Measurements from ENCODE around the gene TBC1D10A. TPM values are rescaled to one million over a fixed set of nuclear protein-coding genes. Genes with fewer than 3 reads are reported as not detected.

The TBC1D10A gene
- total RNA-seq, 2 experiments from 2014 or later, result 38.9 to 41.8 TPM

DNA sequence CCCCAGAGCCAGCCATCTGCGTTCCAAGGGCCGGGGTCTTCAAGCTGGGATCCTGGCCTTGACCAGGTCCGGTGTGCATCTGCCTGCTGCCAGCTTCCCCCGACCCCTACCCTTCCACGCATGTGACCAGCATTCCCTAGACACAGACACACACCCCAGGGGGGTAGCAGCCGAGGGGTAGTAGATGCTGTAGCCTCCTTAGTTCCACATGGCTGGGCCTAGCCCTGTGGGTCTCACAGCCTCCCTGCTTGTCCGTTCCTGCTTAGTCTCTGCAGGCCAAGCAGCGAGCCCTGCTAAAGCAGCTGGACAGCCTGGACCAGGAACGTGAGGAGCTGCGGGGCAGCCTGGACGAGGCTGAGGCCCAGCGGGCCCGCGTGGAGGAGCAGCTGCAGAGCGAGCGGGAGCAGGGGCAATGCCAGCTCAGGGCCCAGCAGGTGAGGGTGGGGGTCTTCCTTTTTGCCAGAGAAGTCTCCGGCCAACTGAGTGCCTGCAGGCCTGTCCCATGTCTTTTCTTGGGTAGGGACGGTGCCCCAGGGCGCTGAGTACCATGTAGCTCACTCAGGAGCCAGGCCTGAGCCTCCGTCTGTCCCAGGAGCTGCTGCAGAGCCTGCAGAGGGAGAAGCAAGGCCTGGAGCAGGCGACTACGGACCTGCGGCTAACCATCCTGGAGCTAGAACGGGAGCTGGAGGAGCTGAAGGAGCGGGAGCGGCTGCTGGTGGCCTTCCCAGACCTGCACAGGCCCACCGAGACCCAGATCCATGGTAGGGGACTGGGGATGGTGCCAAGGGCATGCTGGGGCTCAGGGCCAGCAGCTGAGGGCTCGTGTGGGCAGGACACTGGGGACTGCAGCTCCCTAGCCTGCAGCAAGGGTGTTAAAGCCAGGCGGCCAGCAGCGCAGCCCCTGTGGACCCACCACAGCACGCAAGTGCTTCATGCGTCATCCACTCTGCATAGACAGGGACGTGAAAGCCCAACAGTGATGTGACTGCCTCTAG lies 46.9 kb upstream of the TBC1D10A start:
- CTCF ChIA-PET, result no interaction called here

DNA sequence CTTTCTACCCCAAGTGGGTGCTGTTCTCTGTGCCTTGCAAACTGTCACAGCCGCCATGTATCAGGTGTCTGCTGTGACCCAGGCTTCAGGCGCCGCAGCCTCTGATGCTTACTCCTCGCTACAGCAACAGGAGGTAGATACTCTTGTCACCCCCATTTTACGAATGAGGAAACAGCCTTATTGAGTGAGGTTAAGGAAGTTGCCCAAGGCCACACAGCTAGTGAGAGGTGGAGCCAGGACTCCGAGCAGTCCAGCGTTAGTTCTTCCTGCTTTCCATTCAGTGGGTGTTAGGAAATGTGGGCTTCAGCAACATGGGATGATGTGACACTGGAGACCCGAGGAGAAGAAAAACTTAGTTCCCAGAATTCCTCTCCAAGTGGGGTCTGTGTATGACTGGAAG lies 46.2 kb upstream of the TBC1D10A start:
- no peak for ATAC-seq (ENCODE audit: poor library complexity)
- intact Hi-C loops (cut with DNase I, micrococcal nuclease), result no loop called here

More for the DNA sequence above, 46.9 kb upstream of the TBC1D10A start:
- POLR2A ChIA-PET, result no interaction called here
- Mint-ChIP-seq H3K9me3 (no peaks in the 10 kb centered on the region), H3K27ac (no peak overlapping the region), H3K4me3 (no peak overlapping the region), H3K27me3 (no peaks in the 10 kb centered on the region), H3K4me1 (ENCODE audit: low read depth) (no peaks in the 10 kb centered on the region), H3K36me3 (ENCODE audit: low read depth) (no peaks in the 10 kb centered on the region)
- Histone ChIP-seq H3K4me1 (ENCODE audit: insufficient read depth, low read length) (no peaks in the 10 kb centered on the region), H3K4me3 (ENCODE audit: low read length) (no peak overlapping the region), H3K27ac (ENCODE audit: low read depth in 1 of 2, low read length in 2 of 2) (no peak overlapping the region), H3K27me3 (ENCODE audit: control insufficient read depth in 1 of 2, insufficient read depth in 2 of 2, low read length in 2 of 2) (no peaks in the 10 kb centered on the region), H3K9me3 (ENCODE audit: control insufficient read depth in 1 of 2, insufficient read depth in 1 of 2, low read length in 2 of 2) (no peaks in the 10 kb centered on the region), H3K36me3 (ENCODE audit: insufficient read depth, low read length) (no peaks in the 10 kb centered on the region)
- intact Hi-C loops (cut with DNase I, micrococcal nuclease), result no loop called here
- ATAC-seq (ENCODE audit: poor library complexity) (no peak), DNase-seq (no peak)
- TF ChIP-seq, protein P1, sequence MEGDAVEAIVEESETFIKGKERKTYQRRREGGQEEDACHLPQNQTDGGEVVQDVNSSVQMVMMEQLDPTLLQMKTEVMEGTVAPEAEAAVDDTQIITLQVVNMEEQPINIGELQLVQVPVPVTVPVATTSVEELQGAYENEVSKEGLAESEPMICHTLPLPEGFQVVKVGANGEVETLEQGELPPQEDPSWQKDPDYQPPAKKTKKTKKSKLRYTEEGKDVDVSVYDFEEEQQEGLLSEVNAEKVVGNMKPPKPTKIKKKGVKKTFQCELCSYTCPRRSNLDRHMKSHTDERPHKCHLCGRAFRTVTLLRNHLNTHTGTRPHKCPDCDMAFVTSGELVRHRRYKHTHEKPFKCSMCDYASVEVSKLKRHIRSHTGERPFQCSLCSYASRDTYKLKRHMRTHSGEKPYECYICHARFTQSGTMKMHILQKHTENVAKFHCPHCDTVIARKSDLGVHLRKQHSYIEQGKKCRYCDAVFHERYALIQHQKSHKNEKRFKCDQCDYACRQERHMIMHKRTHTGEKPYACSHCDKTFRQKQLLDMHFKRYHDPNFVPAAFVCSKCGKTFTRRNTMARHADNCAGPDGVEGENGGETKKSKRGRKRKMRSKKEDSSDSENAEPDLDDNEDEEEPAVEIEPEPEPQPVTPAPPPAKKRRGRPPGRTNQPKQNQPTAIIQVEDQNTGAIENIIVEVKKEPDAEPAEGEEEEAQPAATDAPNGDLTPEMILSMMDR (IDR thresholded peaks at IDR 0.05), result no peak

DNA sequence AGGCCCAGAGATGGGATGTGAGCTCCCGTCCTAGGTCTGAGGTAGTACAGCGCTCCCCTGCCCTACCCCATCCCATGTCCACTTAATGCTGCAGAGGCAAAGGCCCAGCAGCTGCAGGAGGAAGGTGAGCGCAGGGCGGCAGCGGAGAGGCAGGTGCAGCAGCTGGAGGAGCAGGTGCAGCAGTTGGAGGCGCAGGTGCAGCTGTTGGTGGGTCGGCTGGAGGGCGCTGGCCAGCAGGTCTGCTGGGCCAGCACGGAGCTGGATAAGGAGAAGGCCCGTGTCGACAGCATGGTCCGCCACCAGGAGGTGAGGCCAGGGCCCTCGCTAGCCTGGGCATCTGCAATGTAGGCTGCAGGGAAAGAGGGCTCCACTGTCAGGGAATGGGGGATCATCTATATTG lies 45.2 kb upstream of the TBC1D10A start:
- ATAC-seq (ENCODE audit: poor library complexity) (no peak), DNase-seq (no peak)
- no peaks in the 10 kb centered on the region for H3K36me3 Mint-ChIP-seq (ENCODE audit: low read depth)
- H3K36me3 ChIP-seq (ENCODE audit: insufficient read depth, low read length), result no peaks in the 10 kb centered on the region
- H3K4me1 Mint-ChIP-seq (ENCODE audit: low read depth), result no peaks in the 10 kb centered on the region
- H3K4me3 Mint-ChIP-seq, result no peak overlapping the region
- H3K27ac ChIP-seq (ENCODE audit: low read depth in 1 of 2, low read length in 2 of 2), result no peak overlapping the region
- no peaks in the 10 kb centered on the region for H3K9me3 Mint-ChIP-seq
- no peaks in the 10 kb centered on the region for H3K4me1 ChIP-seq (ENCODE audit: insufficient read depth, low read length)
- H3K9me3 ChIP-seq (ENCODE audit: control insufficient read depth in 1 of 2, insufficient read depth in 1 of 2, low read length in 2 of 2), result no peaks in the 10 kb centered on the region
- ChIA-PET POLR2A (no interaction called here), CTCF (no interaction called here)
- TF ChIP-seq, protein P1 (IDR thresholded peaks at IDR 0.05), result no peak
- no peaks in the 10 kb centered on the region for H3K27me3 ChIP-seq (ENCODE audit: control insufficient read depth in 1 of 2, insufficient read depth in 2 of 2, low read length in 2 of 2)
- intact Hi-C loops (cut with DNase I, micrococcal nuclease), result no loop called here
- no peak overlapping the region for H3K27ac Mint-ChIP-seq
- no peak overlapping the region for H3K4me3 ChIP-seq (ENCODE audit: low read length)
- no peaks in the 10 kb centered on the region for H3K27me3 Mint-ChIP-seq

More for the DNA sequence above, 46.2 kb upstream of the TBC1D10A start:
- Mint-ChIP-seq H3K36me3 (ENCODE audit: low read depth) (no peaks in the 10 kb centered on the region), H3K4me1 (ENCODE audit: low read depth) (no peaks in the 10 kb centered on the region), H3K9me3 (no peaks in the 10 kb centered on the region), H3K27ac (no peak overlapping the region), H3K27me3 (no peaks in the 10 kb centered on the region), H3K4me3 (no peak overlapping the region)
- CTCF ChIA-PET, result no interaction called here
- DNase-seq, result no peak
- no peaks in the 10 kb centered on the region for H3K4me1 ChIP-seq (ENCODE audit: insufficient read depth, low read length)
- H3K9me3 ChIP-seq (ENCODE audit: control insufficient read depth in 1 of 2, insufficient read depth in 1 of 2, low read length in 2 of 2), result no peaks in the 10 kb centered on the region
- H3K27ac ChIP-seq (ENCODE audit: low read depth in 1 of 2, low read length in 2 of 2), result no peak overlapping the region
- H3K4me3 ChIP-seq (ENCODE audit: low read length), result no peak overlapping the region
- no peaks in the 10 kb centered on the region for H3K36me3 ChIP-seq (ENCODE audit: insufficient read depth, low read length)
- no peaks in the 10 kb centered on the region for H3K27me3 ChIP-seq (ENCODE audit: control insufficient read depth in 1 of 2, insufficient read depth in 2 of 2, low read length in 2 of 2)
- TF ChIP-seq, protein P1 (IDR thresholded peaks at IDR 0.05), result no peak
- POLR2A ChIA-PET, result no interaction called here

Measured in CD4-positive, alpha-beta T cell (primary cell).